GM19351 (cell line): ENCODE data around the gene SEPTIN10.
"Not testable (repeated sequence)": the region's sequence is repeated elsewhere in the genome, so short reads cannot be mapped to it uniquely, and the experiment has no call there.

ENCODE experiments used
- ATAC-seq: cut with Tn5 transposase; IDR thresholded peaks from one replicate; pipeline ENCODE4 v1.9.1; 2021; ENCODE audit warnings: mild to moderate bottlenecking, moderate library complexity; ENCODE audit not compliant: unreplicated experiment

The SEPTIN10 gene

GRCh38 chr2:109607766-109608165 lies 6.0 kb downstream of the SEPTIN10 start:
- ATAC-seq: no peak

- no peak for ATAC-seq
Measured at GRCh38 chr2:109604597-109604996, 9.2 kb downstream of the SEPTIN10 start.

- ATAC-seq: no peak
Measured at GRCh38 chr2:109602617-109603188, 11.1 kb downstream of the SEPTIN10 start.

- ATAC-seq: no peak
Measured at GRCh38 chr2:109601783-109602182, 12.0 kb downstream of the SEPTIN10 start.

GRCh38 chr2:109597283-109597682 lies 16.5 kb downstream of the SEPTIN10 start:
- ATAC-seq: no peak

- ATAC-seq: no peak
Measured at GRCh38 chr2:109595644-109596043, 18.1 kb downstream of the SEPTIN10 start.

- no peak for ATAC-seq
Measured at GRCh38 chr2:109594246-109594885, 19.4 kb downstream of the SEPTIN10 start.

- no peak for ATAC-seq
Measured at GRCh38 chr2:109592905-109593304, 20.9 kb downstream of the SEPTIN10 start.

- ATAC-seq: no peak
Measured at GRCh38 chr2:109591206-109591605, 22.6 kb downstream of the SEPTIN10 start.

- ATAC-seq: no peak
Measured at GRCh38 chr2:109586687-109587086, 27.1 kb downstream of the SEPTIN10 start.

GRCh38 chr2:109582928-109583895 lies 30.6 kb downstream of the SEPTIN10 start:
- peak; percentile 83 for ATAC-seq

GRCh38 chr2:109577630-109578029 lies 36.1 kb downstream of the SEPTIN10 start:
- ATAC-seq: not testable (repeated sequence)

GRCh38 chr2:109575373-109575772 lies 38.4 kb downstream of the SEPTIN10 start:
- no peak for ATAC-seq

GRCh38 chr2:109563980-109564550 lies 49.7 kb downstream of the SEPTIN10 start:
- ATAC-seq: no peak

- ATAC-seq: no peak
Measured at GRCh38 chr2:109563288-109563687, 50.5 kb downstream of the SEPTIN10 start.

- ATAC-seq: no peak
Measured at GRCh38 chr2:109562421-109562820, 51.3 kb downstream of the SEPTIN10 start.

GRCh38 chr2:109560265-109560664 lies 53.5 kb downstream of the SEPTIN10 start:
- no peak for ATAC-seq

- ATAC-seq: no peak
Measured at GRCh38 chr2:109558076-109558882, 55.5 kb downstream of the SEPTIN10 start.

GRCh38 chr2:109557309-109557708 lies 56.5 kb downstream of the SEPTIN10 start:
- ATAC-seq: no peak

GRCh38 chr2:109555346-109555900 lies 58.3 kb downstream of the SEPTIN10 start:
- no peak for ATAC-seq
